Stimulated activated naive CD8-positive, alpha-beta T cell treated with anti-CD3 and anti-CD28 coated beads, Interleukin-15, amount 100 ng/mL, for 72 hours (primary cell): Measurements from ENCODE around the gene PHACTR3.

Experiments
- ATAC-seq: fragments of 150-1000 bp; cut with Tn5 transposase; 2 replicates; pipeline ENCODE4 v1.10.0; 2021; ENCODE audit warnings: mild to moderate bottlenecking, moderate library complexity
- DNase-seq, 2 donors: peaks; one replicate each; pipeline ENCODE4 v3.0.0; 2021 to 2022
- H3K27ac Mint-ChIP-seq, 2 donors: one replicate each; pipeline ENCODE4 v1.8.0; 2022; ENCODE audit warnings: mild to moderate bottlenecking in 2 of 2, mixed read lengths in 2 of 2, moderate library complexity in 2 of 2
- H3K27me3 Mint-ChIP-seq: one replicate; pipeline ENCODE4 v1.8.0; 2022; ENCODE audit warnings: mixed read lengths
- H3K4me1 Mint-ChIP-seq: one replicate; pipeline ENCODE4 v1.8.0; 2022; ENCODE audit warnings: mild to moderate bottlenecking, mixed read lengths
- H3K4me3 Mint-ChIP-seq, 2 donors: one replicate each; pipeline ENCODE4 v1.8.0; 2022; ENCODE audit warnings: mild to moderate bottlenecking in 2 of 2, mixed read lengths in 2 of 2, moderate library complexity in 1 of 2
- H3K9me3 Mint-ChIP-seq, 2 donors: one replicate each; pipeline ENCODE4 v1.8.0; 2022; ENCODE audit warnings: mixed read lengths in 2 of 2

Gene PHACTR3

GRCh38 chr20:59580146-59580946 lies 24.0 kb upstream of the PHACTR3 start:
- Mint-ChIP-seq H3K4me3 (no peak overlapping the region), H3K4me1 (no peaks in the 10 kb centered on the region), H3K27ac (no peak overlapping the region), H3K9me3 (no peaks in the 10 kb centered on the region), H3K27me3 (peaks cover 43% of the 10 kb centered on the region)
- ATAC-seq (no peak), DNase-seq (no peak)

GRCh38 chr20:59580991-59581401 lies 23.3 kb upstream of the PHACTR3 start:
- ATAC-seq (no peak), DNase-seq (no peak)
- H3K27me3 Mint-ChIP-seq: peaks cover 36% of the 10 kb centered on the region
- peaks cover 4% of the 10 kb centered on the region for H3K4me1 Mint-ChIP-seq
- H3K27ac Mint-ChIP-seq: peak overlapping the region in 1 of 2 donors; percentile 85
- H3K9me3 Mint-ChIP-seq: no peaks in the 10 kb centered on the region
- no peak overlapping the region for H3K4me3 Mint-ChIP-seq

GRCh38 chr20:59581993-59582679 lies 22.2 kb upstream of the PHACTR3 start:
- H3K4me1 Mint-ChIP-seq: peaks cover 7% of the 10 kb centered on the region
- DNase-seq: no peak
- H3K4me3 Mint-ChIP-seq: no peak overlapping the region
- H3K27ac Mint-ChIP-seq: no peak overlapping the region
- H3K9me3 Mint-ChIP-seq: no peaks in the 10 kb centered on the region
- no peak for ATAC-seq
- peaks cover 26% of the 10 kb centered on the region for H3K27me3 Mint-ChIP-seq

- Mint-ChIP-seq H3K9me3 (no peaks in the 10 kb centered on the region), H3K27me3 (peaks cover 15% of the 10 kb centered on the region), H3K4me1 (peaks cover 7% of the 10 kb centered on the region), H3K27ac (no peak overlapping the region), H3K4me3 (no peak overlapping the region)
- DNase-seq (no peak), ATAC-seq (no peak)
Observed at GRCh38 chr20:59583428-59584277, 20.7 kb upstream of the PHACTR3 start.

DNA sequence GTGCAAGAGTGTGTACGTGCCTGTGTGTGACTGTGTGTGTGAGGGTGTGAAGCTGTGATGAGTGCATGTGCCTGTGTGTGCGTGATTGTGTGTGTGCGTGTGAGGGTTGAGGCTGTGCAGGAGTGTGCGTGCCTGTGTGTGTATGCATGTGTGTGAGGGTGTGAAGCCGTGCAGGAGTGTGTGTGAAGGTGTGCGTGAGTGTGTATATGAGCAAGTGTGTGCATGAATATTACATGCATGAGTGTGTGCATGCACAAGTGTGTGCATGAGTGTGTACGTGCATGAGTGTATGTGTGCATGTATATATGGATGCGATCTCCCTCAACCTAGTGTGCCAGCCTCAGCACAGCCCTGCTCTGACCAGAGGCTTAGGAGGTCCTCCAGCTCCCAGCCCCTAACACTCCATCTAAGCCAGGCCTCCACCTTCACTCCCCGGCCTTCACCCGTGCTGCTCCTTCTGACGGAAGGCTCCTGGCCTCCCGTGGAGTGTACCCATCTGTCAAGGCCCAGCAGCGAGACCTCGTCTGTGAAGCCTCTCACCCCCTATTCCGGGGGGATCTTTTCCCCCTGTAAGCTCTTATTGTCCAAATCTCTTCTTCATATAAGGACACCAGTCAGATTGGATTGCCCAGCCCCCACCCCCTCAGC lies 19.9 kb upstream of the PHACTR3 start:
- ATAC-seq (no peak), DNase-seq (no peak)
- peaks cover 7% of the 10 kb centered on the region for H3K4me1 Mint-ChIP-seq
- H3K4me3 Mint-ChIP-seq: no peak overlapping the region
- no peak overlapping the region for H3K27ac Mint-ChIP-seq
- peaks cover 7% of the 10 kb centered on the region for H3K27me3 Mint-ChIP-seq
- no peaks in the 10 kb centered on the region for H3K9me3 Mint-ChIP-seq

DNA sequence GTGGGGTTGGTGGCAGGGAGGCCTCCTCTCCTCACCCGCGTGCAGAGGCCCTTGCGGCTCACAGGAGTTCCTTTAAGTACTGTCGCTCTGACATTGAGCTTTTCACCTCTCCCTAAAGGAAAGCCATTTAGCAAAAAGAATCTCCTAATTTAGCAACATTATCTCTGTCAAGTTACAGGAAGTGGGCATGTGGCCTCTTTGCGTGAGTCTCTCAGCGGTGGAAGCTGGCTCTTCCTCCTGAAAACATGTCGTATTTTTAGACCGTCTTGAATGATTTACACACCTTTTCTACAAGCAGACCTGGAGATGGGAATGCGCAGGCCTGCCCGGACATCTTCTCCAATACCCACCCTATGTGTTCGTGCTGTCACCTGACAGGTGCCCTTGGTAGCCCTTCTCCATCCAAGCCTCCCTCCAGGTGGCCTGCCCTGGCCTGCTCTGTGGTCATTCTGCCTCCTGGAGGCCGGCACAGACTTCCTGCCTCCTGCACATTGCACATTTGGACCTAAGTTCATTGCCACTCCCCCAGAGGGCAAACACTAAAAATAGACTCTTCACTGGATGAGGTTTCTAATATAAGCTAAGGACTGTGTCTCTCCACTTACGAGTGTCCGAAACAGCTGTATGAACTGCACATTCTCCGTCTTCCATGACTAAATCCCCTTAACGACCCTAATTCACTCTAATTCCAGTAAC lies 18.5 kb upstream of the PHACTR3 start:
- H3K27me3 Mint-ChIP-seq: no peaks in the 10 kb centered on the region
- peaks cover 7% of the 10 kb centered on the region for H3K4me1 Mint-ChIP-seq
- ATAC-seq: no peak
- no peak overlapping the region for H3K27ac Mint-ChIP-seq
- no peak for DNase-seq
- no peaks in the 10 kb centered on the region for H3K9me3 Mint-ChIP-seq
- no peak overlapping the region for H3K4me3 Mint-ChIP-seq

- DNase-seq (no peak), ATAC-seq (no peak)
- H3K4me1 Mint-ChIP-seq: peaks cover 7% of the 10 kb centered on the region
Observed at GRCh38 chr20:59586613-59587012, 17.7 kb upstream of the PHACTR3 start.

GRCh38 chr20:59587570-59587969 lies 16.8 kb upstream of the PHACTR3 start:
- ATAC-seq (no peak), DNase-seq (no peak)
- Mint-ChIP-seq H3K27ac (no peak overlapping the region), H3K4me1 (peaks cover 7% of the 10 kb centered on the region), H3K9me3 (no peaks in the 10 kb centered on the region), H3K27me3 (peaks cover 6% of the 10 kb centered on the region), H3K4me3 (no peak overlapping the region)

More at GRCh38 chr20:59586613-59587012, 17.7 kb upstream of the PHACTR3 start:
- Mint-ChIP-seq H3K4me3 (no peak overlapping the region), H3K27ac (no peak overlapping the region), H3K27me3 (peaks cover 6% of the 10 kb centered on the region), H3K9me3 (no peaks in the 10 kb centered on the region)

GRCh38 chr20:59588236-59588855 lies 16.0 kb upstream of the PHACTR3 start:
- Mint-ChIP-seq H3K9me3 (no peaks in the 10 kb centered on the region), H3K27me3 (peaks cover 6% of the 10 kb centered on the region), H3K4me1 (peaks cover 7% of the 10 kb centered on the region), H3K4me3 (no peak overlapping the region), H3K27ac (no peak overlapping the region)
- ATAC-seq (no peak), DNase-seq (no peak)

GRCh38 chr20:59589086-59589684 lies 15.2 kb upstream of the PHACTR3 start:
- Mint-ChIP-seq H3K9me3 (no peaks in the 10 kb centered on the region), H3K4me1 (peaks cover 7% of the 10 kb centered on the region), H3K4me3 (no peak overlapping the region), H3K27ac (peak overlapping the region in 1 of 2 donors; percentile 45), H3K27me3 (peaks cover 9% of the 10 kb centered on the region)
- DNase-seq (no peak), ATAC-seq (no peak)

- DNase-seq (no peak), ATAC-seq (no peak)
- H3K27ac Mint-ChIP-seq: no peak overlapping the region
- no peak overlapping the region for H3K4me3 Mint-ChIP-seq
- peaks cover 23% of the 10 kb centered on the region for H3K27me3 Mint-ChIP-seq
- no peaks in the 10 kb centered on the region for H3K9me3 Mint-ChIP-seq
- peaks cover 2% of the 10 kb centered on the region for H3K4me1 Mint-ChIP-seq
Observed at GRCh38 chr20:59591061-59591460, 13.3 kb upstream of the PHACTR3 start.

DNA sequence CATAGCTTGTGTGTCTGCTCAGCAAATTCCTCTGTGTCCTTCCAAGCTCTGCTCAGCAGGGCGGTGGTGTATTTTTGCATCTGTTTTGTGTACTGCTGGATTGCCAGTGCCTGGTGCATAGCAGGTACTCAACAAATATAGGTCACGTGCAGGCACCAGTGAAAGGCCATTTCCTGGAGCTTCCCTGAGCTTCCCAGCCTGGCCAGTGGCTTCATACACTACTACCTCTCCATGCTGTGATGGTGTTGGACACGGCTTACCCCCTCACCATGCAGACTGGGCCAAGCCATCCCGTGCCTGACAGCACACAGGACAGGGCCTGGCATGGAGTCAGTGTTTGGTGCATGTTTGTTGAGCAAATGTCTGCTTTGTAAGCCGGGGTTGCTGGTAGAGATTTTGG lies 7.7 kb upstream of the PHACTR3 start:
- Mint-ChIP-seq H3K4me1 (peaks cover 6% of the 10 kb centered on the region), H3K4me3 (no peak overlapping the region), H3K27me3 (peaks cover 55% of the 10 kb centered on the region), H3K27ac (no peak overlapping the region), H3K9me3 (no peaks in the 10 kb centered on the region)
- ATAC-seq (no peak), DNase-seq (no peak)

DNA sequence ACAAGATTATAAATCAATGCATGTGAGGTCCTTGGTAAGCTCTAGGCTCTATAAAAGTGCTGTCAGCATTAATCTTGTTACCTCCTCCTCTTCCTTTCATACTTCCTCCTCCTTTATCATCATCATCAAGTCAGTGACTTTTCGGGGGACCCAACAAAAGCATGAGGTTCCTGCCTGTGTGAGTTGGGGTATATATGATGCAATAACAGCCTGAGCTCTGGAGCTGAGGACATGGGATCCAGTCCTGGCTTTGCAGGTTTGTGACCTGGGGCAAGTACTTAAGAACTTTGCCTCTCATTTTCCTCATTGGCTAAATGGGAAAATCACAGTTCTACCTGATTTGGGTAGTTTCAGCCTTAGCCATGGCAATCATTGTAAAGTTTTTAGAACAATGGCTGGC lies 7.1 kb upstream of the PHACTR3 start:
- DNase-seq (no peak), ATAC-seq (no peak)
- no peaks in the 10 kb centered on the region for H3K9me3 Mint-ChIP-seq
- peaks cover 60% of the 10 kb centered on the region for H3K27me3 Mint-ChIP-seq
- no peak overlapping the region for H3K4me3 Mint-ChIP-seq
- H3K27ac Mint-ChIP-seq: no peak overlapping the region
- peaks cover 6% of the 10 kb centered on the region for H3K4me1 Mint-ChIP-seq

DNA sequence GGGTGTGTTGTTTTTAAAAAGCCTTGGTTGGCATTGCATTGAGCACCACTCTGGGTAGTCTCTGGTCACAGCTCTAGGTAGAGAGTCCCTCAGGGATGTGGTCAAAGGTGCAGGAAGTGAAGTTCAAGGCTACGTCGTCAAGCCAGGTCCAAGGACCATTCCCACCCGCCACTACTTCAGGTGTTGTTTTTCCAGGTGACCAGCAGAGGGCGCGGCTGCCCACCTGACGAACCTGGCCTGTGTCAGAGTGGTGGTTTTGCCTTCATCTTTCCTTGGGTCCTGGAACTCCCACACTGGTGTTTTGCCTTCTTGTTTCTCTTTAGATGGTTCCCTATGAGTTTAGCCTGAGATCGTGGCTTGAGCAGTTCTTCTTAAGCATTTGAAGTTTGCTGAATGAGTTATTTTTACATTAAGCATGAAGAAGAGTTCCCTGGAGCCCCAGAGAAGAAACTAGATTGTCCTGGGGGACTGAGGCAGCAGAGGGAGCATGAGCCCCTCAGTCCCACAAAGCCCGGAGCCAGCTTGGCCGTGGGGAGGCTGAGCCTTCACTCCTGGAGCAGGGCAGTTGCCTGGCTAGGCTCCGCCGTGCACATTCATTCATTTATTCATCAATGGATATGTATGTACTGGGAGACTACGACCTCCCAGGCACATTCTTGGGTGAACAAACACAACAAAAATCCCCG lies 5.6 kb upstream of the PHACTR3 start:
- ATAC-seq (peak; percentile 64), DNase-seq (peak; percentile 28 to 33)
- no peaks in the 10 kb centered on the region for H3K9me3 Mint-ChIP-seq
- H3K4me1 Mint-ChIP-seq: peaks cover 6% of the 10 kb centered on the region
- H3K27me3 Mint-ChIP-seq: peaks cover 76% of the 10 kb centered on the region
- no peak overlapping the region for H3K27ac Mint-ChIP-seq
- H3K4me3 Mint-ChIP-seq: no peak overlapping the region
